Measurements from ENCODE around the gene EPDR1.

DNA sequence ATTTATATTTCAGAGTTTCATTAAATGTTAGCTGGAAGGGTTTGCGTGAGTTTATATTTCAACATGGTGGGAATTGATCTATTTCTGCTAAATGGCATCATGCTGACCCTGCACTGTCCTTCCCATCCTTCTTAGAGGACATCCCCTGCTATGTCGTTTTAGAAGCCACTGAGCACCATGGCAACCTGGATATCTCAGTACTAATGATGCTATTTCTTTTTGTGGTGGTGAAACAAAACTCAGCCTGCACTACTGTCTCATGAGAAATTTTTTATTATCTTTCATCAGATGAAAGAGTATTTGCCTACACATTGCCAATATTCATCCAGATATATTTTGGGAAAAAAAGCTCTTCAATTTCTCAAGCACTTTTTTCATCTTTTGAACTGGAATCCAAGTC is 12.1 kb downstream of the EPDR1 start:
- TF ChIP-seq, protein P1, sequence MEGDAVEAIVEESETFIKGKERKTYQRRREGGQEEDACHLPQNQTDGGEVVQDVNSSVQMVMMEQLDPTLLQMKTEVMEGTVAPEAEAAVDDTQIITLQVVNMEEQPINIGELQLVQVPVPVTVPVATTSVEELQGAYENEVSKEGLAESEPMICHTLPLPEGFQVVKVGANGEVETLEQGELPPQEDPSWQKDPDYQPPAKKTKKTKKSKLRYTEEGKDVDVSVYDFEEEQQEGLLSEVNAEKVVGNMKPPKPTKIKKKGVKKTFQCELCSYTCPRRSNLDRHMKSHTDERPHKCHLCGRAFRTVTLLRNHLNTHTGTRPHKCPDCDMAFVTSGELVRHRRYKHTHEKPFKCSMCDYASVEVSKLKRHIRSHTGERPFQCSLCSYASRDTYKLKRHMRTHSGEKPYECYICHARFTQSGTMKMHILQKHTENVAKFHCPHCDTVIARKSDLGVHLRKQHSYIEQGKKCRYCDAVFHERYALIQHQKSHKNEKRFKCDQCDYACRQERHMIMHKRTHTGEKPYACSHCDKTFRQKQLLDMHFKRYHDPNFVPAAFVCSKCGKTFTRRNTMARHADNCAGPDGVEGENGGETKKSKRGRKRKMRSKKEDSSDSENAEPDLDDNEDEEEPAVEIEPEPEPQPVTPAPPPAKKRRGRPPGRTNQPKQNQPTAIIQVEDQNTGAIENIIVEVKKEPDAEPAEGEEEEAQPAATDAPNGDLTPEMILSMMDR (optimal IDR thresholded peaks at IDR 0.05 in 1 of 3, IDR thresholded peaks at IDR 0.05 in 1 of 3, conservative IDR thresholded peaks at IDR 0.05 in 1 of 3; ENCODE audit: extremely low read depth in 1 of 3, insufficient read depth in 2 of 3, low read length in 3 of 3), result no peak
- no peak for TF ChIP-seq EZH2 (IDR thresholded peaks at IDR 0.05; ENCODE audit: low read length)
